GM18511 (cell line): ENCODE data around the gene PNCK.
A peak's percentile ranks its signal among the peaks of the same experiment; 100 is the strongest.
"Not testable (repeated sequence)": the region's sequence is repeated elsewhere in the genome, so short reads cannot be mapped to it uniquely, and the experiment has no call there.

Source experiments
- ATAC-seq: cut with Tn5 transposase; IDR thresholded peaks from one replicate; pipeline ENCODE4 v1.9.1; 2021; ENCODE audit warnings: mild to moderate bottlenecking, moderate library complexity; ENCODE audit not compliant: unreplicated experiment

Gene PNCK

GRCh38 chrX:153673428-153674218 lies at the start of gene PNCK:
TSS of gene PNCK (minus strand) at chrX:153673813. CDS start at chrX:153673076, 737 bp downstream.
- ATAC-seq = no peak

- ATAC-seq = no peak
These were observed 49.2 kb upstream of the PNCK start for GRCh38 chrX:153722704-153723350.

- ATAC-seq = no peak
These were observed 46.1 kb upstream of the PNCK start for GRCh38 chrX:153719701-153720100.

- ATAC-seq = no peak
These were observed 45.6 kb upstream of the PNCK start for GRCh38 chrX:153719238-153719637.

- no peak for ATAC-seq
These were observed 43.8 kb upstream of the PNCK start for GRCh38 chrX:153717445-153717844.

- no peak for ATAC-seq
These were observed 40.6 kb upstream of the PNCK start for GRCh38 chrX:153714256-153714655.

- ATAC-seq = no peak
These were observed 36.4 kb upstream of the PNCK start for GRCh38 chrX:153709726-153710674.

GRCh38 chrX:153708415-153708814 lies 34.8 kb upstream of the PNCK start:
- peak; percentile 52 for ATAC-seq

- no peak for ATAC-seq
These were observed 33.8 kb upstream of the PNCK start for GRCh38 chrX:153707406-153707805.

- no peak for ATAC-seq
These were observed 33.2 kb upstream of the PNCK start for GRCh38 chrX:153706799-153707198.

GRCh38 chrX:153705403-153706060 lies 31.9 kb upstream of the PNCK start:
- not testable (repeated sequence) for ATAC-seq

GRCh38 chrX:153704631-153705402 lies 31.2 kb upstream of the PNCK start:
- not testable (repeated sequence) for ATAC-seq

- no peak for ATAC-seq
These were observed 30.5 kb upstream of the PNCK start for GRCh38 chrX:153704021-153704526.

GRCh38 chrX:153703036-153703370 lies 29.4 kb upstream of the PNCK start:
- ATAC-seq = no peak

- ATAC-seq = no peak
These were observed 28.9 kb upstream of the PNCK start for GRCh38 chrX:153702336-153703035.

- no peak for ATAC-seq
These were observed 28.1 kb upstream of the PNCK start for GRCh38 chrX:153701706-153702105.

- ATAC-seq = no peak
These were observed 27.4 kb upstream of the PNCK start for GRCh38 chrX:153700967-153701366.

- ATAC-seq = no peak
These were observed 26.8 kb upstream of the PNCK start for GRCh38 chrX:153700376-153700945.
